Ishikawa (cell line): ENCODE data around the gene ABCA7.

ENCODE experiments used
- EP300 ChIP-seq: IDR thresholded peaks from 2 replicates; pipeline ENCODE4 v1.6.1; 2012; ENCODE audit warnings: borderline replicate concordance
- NFIC ChIP-seq: IDR thresholded peaks from 2 replicates; pipeline ENCODE4 v1.6.1; 2012
- RAD21 ChIP-seq: IDR thresholded peaks from 2 replicates; pipeline ENCODE4 v1.6.1; 2012; ENCODE audit warnings: low read depth
- TAF1 ChIP-seq: IDR thresholded peaks from 2 replicates; pipeline ENCODE4 v1.6.1; 2012; ENCODE audit warnings: low read depth, mild to moderate bottlenecking
- ZBTB7A ChIP-seq: IDR thresholded peaks from 2 replicates; pipeline ENCODE4 v1.6.1; 2012; ENCODE audit warnings: low read depth
- TF ChIP-seq, protein P1 (sequence below): IDR thresholded peaks from 2 replicates; pipeline ENCODE4 v1.6.1; 2012

DNA sequence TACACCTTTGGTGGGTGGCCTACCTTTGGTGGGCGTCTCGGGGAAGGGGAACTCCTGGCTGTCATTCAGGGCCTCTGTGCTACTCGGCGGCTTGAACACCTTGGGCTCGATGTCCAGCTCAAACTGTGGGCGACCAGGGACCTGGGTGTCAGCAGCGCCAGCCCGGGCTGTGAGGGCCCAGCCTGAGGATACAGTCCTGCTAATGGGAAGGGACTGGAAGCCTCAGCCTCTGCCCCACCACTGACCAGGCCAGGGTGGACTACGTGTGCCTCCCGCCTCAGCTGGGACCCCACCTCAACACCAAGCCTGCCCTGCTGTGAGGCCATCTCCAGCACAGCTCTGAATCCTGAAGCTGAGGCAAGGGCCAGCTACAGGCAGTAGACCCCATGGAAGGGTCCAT lies 26.7 kb upstream of the ABCA7 start:
- TF ChIP-seq TAF1 (no peak), ZBTB7A (no peak), NFIC (no peak), EP300 (no peak), RAD21 (no peak)
- TF ChIP-seq, protein P1, sequence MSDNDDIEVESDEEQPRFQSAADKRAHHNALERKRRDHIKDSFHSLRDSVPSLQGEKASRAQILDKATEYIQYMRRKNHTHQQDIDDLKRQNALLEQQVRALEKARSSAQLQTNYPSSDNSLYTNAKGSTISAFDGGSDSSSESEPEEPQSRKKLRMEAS = no peak
